ENCODE results near the gene MYO19.
"Not testable (repeated sequence)": the region's sequence is repeated elsewhere in the genome, so short reads cannot be mapped to it uniquely, and the experiment has no call there.

MYO19 gene

GRCh38 chr17:36470499-36470898 lies 64.2 kb downstream of the MYO19 start:
- H3K27me3 ChIP-seq, result no peaks in the 10 kb centered on the region; the same call in 1 of the 2 replicates
- no peaks in the 10 kb centered on the region for H3K9me3 ChIP-seq
- peak overlapping the region; percentile 55 for H3K4me2 ChIP-seq

GRCh38 chr17:36469733-36470132 lies 64.9 kb downstream of the MYO19 start:
- no peaks in the 10 kb centered on the region; the same call in 1 of the 2 replicates for H3K27me3 ChIP-seq

More at GRCh38 chr17:36470499-36470898, 64.2 kb downstream of the MYO19 start:
- Histone ChIP-seq H3K27ac (no peak overlapping the region), H3K4me3 (no peak overlapping the region), H3K4me1 (peaks cover 34% of the 10 kb centered on the region), H3K9ac (no peak overlapping the region), H3K36me3 (no peaks in the 10 kb centered on the region), H4K20me1 (no peaks in the 10 kb centered on the region)
- TF ChIP-seq Cebpa-rat (IDR thresholded peaks at IDR 0.05), result no peak

GRCh38 chr17:36468903-36469635 lies 65.6 kb downstream of the MYO19 start:
- H3K4me1 ChIP-seq, result peaks cover 34% of the 10 kb centered on the region
- no peak overlapping the region for H3K9ac ChIP-seq
- H3K4me3 ChIP-seq, result no peak overlapping the region
- no peak for TF ChIP-seq Cebpa-rat (IDR thresholded peaks at IDR 0.05)
- H3K36me3 ChIP-seq, result no peaks in the 10 kb centered on the region
- peak overlapping the region; percentile 55 for H3K4me2 ChIP-seq
- no peaks in the 10 kb centered on the region for H3K9me3 ChIP-seq
- H4K20me1 ChIP-seq, result no peaks in the 10 kb centered on the region
- H3K27ac ChIP-seq, result no peak overlapping the region
- no peaks in the 10 kb centered on the region; the same call in 1 of the 2 replicates for H3K27me3 ChIP-seq

More at GRCh38 chr17:36469733-36470132, 64.9 kb downstream of the MYO19 start:
- Histone ChIP-seq H3K9ac (no peak overlapping the region), H4K20me1 (no peaks in the 10 kb centered on the region), H3K4me3 (no peak overlapping the region), H3K9me3 (no peaks in the 10 kb centered on the region), H3K27ac (no peak overlapping the region), H3K4me1 (peaks cover 34% of the 10 kb centered on the region), H3K4me2 (peak overlapping the region; percentile 55), H3K36me3 (no peaks in the 10 kb centered on the region)
- no peak for TF ChIP-seq Cebpa-rat (IDR thresholded peaks at IDR 0.05)

- H3K27me3 ChIP-seq, result no peaks in the 10 kb centered on the region; the same call in 1 of the 2 replicates
Measured at GRCh38 chr17:36464765-36465088, 69.9 kb downstream of the MYO19 start.

GRCh38 chr17:36463916-36464764 lies 70.5 kb downstream of the MYO19 start:
- peaks cover 33% of the 10 kb centered on the region for H3K4me1 ChIP-seq
- no peak for TF ChIP-seq Cebpa-rat (IDR thresholded peaks at IDR 0.05)
- H3K9me3 ChIP-seq, result no peaks in the 10 kb centered on the region
- no peak overlapping the region for H3K9ac ChIP-seq
- H3K4me3 ChIP-seq, result no peak overlapping the region
- H4K20me1 ChIP-seq, result no peaks in the 10 kb centered on the region
- no peaks in the 10 kb centered on the region; the same call in 1 of the 2 replicates for H3K27me3 ChIP-seq
- H3K4me2 ChIP-seq, result peak overlapping the region; percentile 40; the same call in 1 of the 2 replicates
- no peak overlapping the region for H3K27ac ChIP-seq
- H3K36me3 ChIP-seq, result no peaks in the 10 kb centered on the region

More at GRCh38 chr17:36464765-36465088, 69.9 kb downstream of the MYO19 start:
- H3K9ac ChIP-seq, result no peak overlapping the region
- peaks cover 37% of the 10 kb centered on the region for H3K4me1 ChIP-seq
- no peak for TF ChIP-seq Cebpa-rat (IDR thresholded peaks at IDR 0.05)
- no peak overlapping the region for H3K27ac ChIP-seq
- no peaks in the 10 kb centered on the region for H3K36me3 ChIP-seq
- H4K20me1 ChIP-seq, result no peaks in the 10 kb centered on the region
- H3K9me3 ChIP-seq, result no peaks in the 10 kb centered on the region
- no peak overlapping the region for H3K4me2 ChIP-seq
- H3K4me3 ChIP-seq, result no peak overlapping the region

- H3K36me3 ChIP-seq, result no peaks in the 10 kb centered on the region
- H3K9ac ChIP-seq, result no peak overlapping the region
- H3K4me3 ChIP-seq, result no peak overlapping the region
- H4K20me1 ChIP-seq, result no peaks in the 10 kb centered on the region
- H3K4me1 ChIP-seq, result peaks cover 35% of the 10 kb centered on the region
- H3K27ac ChIP-seq, result no peak overlapping the region
- H3K4me2 ChIP-seq, result no peak overlapping the region
- no peaks in the 10 kb centered on the region for H3K27me3 ChIP-seq
- H3K9me3 ChIP-seq, result no peaks in the 10 kb centered on the region
- no peak for TF ChIP-seq Cebpa-rat (IDR thresholded peaks at IDR 0.05)
Measured at GRCh38 chr17:36461330-36462110, 73.1 kb downstream of the MYO19 start.

GRCh38 chr17:36460265-36460937 lies 74.3 kb downstream of the MYO19 start:
- Histone ChIP-seq H3K9ac (no peak overlapping the region), H3K4me2 (no peak overlapping the region), H3K27me3 (no peaks in the 10 kb centered on the region), H3K4me1 (peaks cover 35% of the 10 kb centered on the region), H4K20me1 (no peaks in the 10 kb centered on the region), H3K9me3 (no peaks in the 10 kb centered on the region), H3K4me3 (no peak overlapping the region), H3K27ac (no peak overlapping the region), H3K36me3 (no peaks in the 10 kb centered on the region)
- TF ChIP-seq Cebpa-rat (IDR thresholded peaks at IDR 0.05), result no peak

GRCh38 chr17:36459601-36460000 lies 75.1 kb downstream of the MYO19 start:
- H3K4me3 ChIP-seq, result no peak overlapping the region
- no peaks in the 10 kb centered on the region for H3K27me3 ChIP-seq
- H3K36me3 ChIP-seq, result no peaks in the 10 kb centered on the region
- H4K20me1 ChIP-seq, result no peaks in the 10 kb centered on the region
- H3K4me1 ChIP-seq, result peaks cover 35% of the 10 kb centered on the region
- H3K9ac ChIP-seq, result no peak overlapping the region
- no peak overlapping the region for H3K27ac ChIP-seq
- no peak overlapping the region for H3K4me2 ChIP-seq
- TF ChIP-seq Cebpa-rat (IDR thresholded peaks at IDR 0.05), result no peak
- H3K9me3 ChIP-seq, result no peaks in the 10 kb centered on the region

GRCh38 chr17:36459045-36459444 lies 75.6 kb downstream of the MYO19 start:
- H3K4me3 ChIP-seq, result no peak overlapping the region
- no peaks in the 10 kb centered on the region for H3K27me3 ChIP-seq
- peaks cover 35% of the 10 kb centered on the region for H3K4me1 ChIP-seq
- no peak for TF ChIP-seq Cebpa-rat (IDR thresholded peaks at IDR 0.05)
- H3K9me3 ChIP-seq, result no peaks in the 10 kb centered on the region
- no peak overlapping the region for H3K4me2 ChIP-seq
- no peaks in the 10 kb centered on the region for H3K36me3 ChIP-seq
- H4K20me1 ChIP-seq, result no peaks in the 10 kb centered on the region
- no peak overlapping the region for H3K27ac ChIP-seq
- no peak overlapping the region for H3K9ac ChIP-seq

GRCh38 chr17:36457701-36458100 lies 77.0 kb downstream of the MYO19 start:
- not testable (repeated sequence) for H3K27ac ChIP-seq, H3K9me3 ChIP-seq, H3K36me3 ChIP-seq, H3K27me3 ChIP-seq, H3K4me3 ChIP-seq, H4K20me1 ChIP-seq, H3K9ac ChIP-seq
- H3K4me1 ChIP-seq, result peaks cover 27% of the 10 kb centered on the region
- peak overlapping the region; percentile 37 for H3K4me2 ChIP-seq

GRCh38 chr17:36452888-36453287 lies 81.8 kb downstream of the MYO19 start:
- not testable (repeated sequence) for H3K9ac ChIP-seq, H3K27ac ChIP-seq, H4K20me1 ChIP-seq, H3K36me3 ChIP-seq, H3K4me1 ChIP-seq, H3K27me3 ChIP-seq, H3K4me2 ChIP-seq, H3K9me3 ChIP-seq, H3K4me3 ChIP-seq

- not testable (repeated sequence) for H3K9ac ChIP-seq, H4K20me1 ChIP-seq, H3K27ac ChIP-seq, H3K9me3 ChIP-seq, H3K27me3 ChIP-seq, H3K36me3 ChIP-seq, H3K4me3 ChIP-seq, H3K4me2 ChIP-seq, H3K4me1 ChIP-seq
Measured at GRCh38 chr17:36449997-36450396, 84.7 kb downstream of the MYO19 start.

Measured in BLaER1 (cell line).